ENCODE measurements around the gene SSTR3. TPM values are rescaled to one million over a fixed set of nuclear protein-coding genes. Genes with fewer than 3 reads are reported as not detected.
A peak's percentile ranks its signal among the peaks of the same experiment; 100 is the strongest.

The SSTR3 gene
- total and polyA plus RNA-seq, 10 of the 15 experiments (the other 5 are each of a cell fraction or from before 2014, with no cell fraction given) = 0.03 to 4.5 (median 2.4) TPM

DNA sequence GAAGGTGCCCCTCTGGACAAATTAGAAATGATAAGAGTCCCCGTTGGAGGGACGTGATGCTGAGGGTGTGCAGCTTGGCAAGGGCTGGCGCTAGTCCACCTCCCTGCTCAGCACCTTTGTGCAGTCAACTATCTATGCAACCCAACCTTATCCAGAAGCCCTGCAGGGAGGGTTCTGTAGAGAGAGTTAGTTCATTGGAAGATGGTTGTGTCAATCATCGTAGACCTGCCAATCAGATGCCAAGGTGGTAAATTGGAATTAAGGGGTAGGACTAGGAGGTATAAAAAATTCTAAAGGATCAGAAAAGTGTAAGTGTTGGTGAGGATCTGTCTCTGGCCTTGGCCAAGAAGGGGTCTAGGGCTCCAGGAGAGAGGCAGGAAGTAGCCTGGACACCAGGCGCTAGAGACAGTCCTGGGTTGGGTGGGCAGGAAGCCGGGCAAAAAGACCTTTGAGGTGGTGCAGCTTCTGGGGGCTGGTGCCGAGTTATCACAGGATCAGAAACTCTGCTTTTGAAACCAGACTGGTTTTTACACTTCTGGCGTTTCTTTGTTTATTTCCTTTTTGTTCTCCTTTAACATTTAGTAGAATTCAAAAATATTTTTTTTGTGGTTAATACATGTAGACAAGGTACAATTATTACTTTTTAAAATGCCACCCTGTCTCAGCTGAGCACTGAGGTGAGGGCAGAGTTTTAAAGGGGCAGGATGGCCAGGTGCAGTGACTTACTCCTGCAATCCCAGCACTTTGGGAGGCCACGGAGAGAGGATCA, 25.9 kb downstream of the SSTR3 start (continued):
- TF ChIP-seq, protein P1, sequence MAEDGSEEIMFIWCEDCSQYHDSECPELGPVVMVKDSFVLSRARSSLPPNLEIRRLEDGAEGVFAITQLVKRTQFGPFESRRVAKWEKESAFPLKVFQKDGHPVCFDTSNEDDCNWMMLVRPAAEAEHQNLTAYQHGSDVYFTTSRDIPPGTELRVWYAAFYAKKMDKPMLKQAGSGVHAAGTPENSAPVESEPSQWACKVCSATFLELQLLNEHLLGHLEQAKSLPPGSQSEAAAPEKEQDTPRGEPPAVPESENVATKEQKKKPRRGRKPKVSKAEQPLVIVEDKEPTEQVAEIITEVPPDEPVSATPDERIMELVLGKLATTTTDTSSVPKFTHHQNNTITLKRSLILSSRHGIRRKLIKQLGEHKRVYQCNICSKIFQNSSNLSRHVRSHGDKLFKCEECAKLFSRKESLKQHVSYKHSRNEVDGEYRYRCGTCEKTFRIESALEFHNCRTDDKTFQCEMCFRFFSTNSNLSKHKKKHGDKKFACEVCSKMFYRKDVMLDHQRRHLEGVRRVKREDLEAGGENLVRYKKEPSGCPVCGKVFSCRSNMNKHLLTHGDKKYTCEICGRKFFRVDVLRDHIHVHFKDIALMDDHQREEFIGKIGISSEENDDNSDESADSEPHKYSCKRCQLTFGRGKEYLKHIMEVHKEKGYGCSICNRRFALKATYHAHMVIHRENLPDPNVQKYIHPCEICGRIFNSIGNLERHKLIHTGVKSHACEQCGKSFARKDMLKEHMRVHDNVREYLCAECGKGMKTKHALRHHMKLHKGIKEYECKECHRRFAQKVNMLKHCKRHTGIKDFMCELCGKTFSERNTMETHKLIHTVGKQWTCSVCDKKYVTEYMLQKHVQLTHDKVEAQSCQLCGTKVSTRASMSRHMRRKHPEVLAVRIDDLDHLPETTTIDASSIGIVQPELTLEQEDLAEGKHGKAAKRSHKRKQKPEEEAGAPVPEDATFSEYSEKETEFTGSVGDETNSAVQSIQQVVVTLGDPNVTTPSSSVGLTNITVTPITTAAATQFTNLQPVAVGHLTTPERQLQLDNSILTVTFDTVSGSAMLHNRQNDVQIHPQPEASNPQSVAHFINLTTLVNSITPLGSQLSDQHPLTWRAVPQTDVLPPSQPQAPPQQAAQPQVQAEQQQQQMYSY (CRISPR knock-in tag; IDR thresholded peaks at IDR 0.05) = no peak
- TF ChIP-seq MYB (IDR thresholded peaks at IDR 0.05; ENCODE audit: borderline replicate concordance, low read depth, low read length) = no peak
- TF ChIP-seq NRF1 (conservative IDR thresholded peaks at IDR 0.05; ENCODE audit: low read depth, low read length) = no peak
- TF ChIP-seq PAX5 (IDR thresholded peaks at IDR 0.05; ENCODE audit: borderline replicate concordance, low read depth, low read length) = no peak
- TF ChIP-seq SREBF1 (IDR thresholded peaks at IDR 0.05; ENCODE audit: low read length) = no peak
- no peak for TF ChIP-seq SREBF2 (IDR thresholded peaks at IDR 0.05; ENCODE audit: low read length)
- TF ChIP-seq GATAD2B (conservative IDR thresholded peaks at IDR 0.05; ENCODE audit: low read depth) = no peak
- no peak for TF ChIP-seq KDM1A (IDR thresholded peaks at IDR 0.05; ENCODE audit: borderline replicate concordance)
- no peak for TF ChIP-seq POLR2AphosphoS5 (IDR thresholded peaks at IDR 0.05; ENCODE audit: low read length)
- TF ChIP-seq, protein P2, sequence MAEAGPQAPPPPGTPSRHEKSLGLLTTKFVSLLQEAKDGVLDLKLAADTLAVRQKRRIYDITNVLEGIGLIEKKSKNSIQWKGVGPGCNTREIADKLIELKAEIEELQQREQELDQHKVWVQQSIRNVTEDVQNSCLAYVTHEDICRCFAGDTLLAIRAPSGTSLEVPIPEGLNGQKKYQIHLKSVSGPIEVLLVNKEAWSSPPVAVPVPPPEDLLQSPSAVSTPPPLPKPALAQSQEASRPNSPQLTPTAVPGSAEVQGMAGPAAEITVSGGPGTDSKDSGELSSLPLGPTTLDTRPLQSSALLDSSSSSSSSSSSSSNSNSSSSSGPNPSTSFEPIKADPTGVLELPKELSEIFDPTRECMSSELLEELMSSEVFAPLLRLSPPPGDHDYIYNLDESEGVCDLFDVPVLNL (IDR thresholded peaks at IDR 0.05; ENCODE audit: low read depth, low read length) = peak; percentile 88
- TF ChIP-seq, protein P3, sequence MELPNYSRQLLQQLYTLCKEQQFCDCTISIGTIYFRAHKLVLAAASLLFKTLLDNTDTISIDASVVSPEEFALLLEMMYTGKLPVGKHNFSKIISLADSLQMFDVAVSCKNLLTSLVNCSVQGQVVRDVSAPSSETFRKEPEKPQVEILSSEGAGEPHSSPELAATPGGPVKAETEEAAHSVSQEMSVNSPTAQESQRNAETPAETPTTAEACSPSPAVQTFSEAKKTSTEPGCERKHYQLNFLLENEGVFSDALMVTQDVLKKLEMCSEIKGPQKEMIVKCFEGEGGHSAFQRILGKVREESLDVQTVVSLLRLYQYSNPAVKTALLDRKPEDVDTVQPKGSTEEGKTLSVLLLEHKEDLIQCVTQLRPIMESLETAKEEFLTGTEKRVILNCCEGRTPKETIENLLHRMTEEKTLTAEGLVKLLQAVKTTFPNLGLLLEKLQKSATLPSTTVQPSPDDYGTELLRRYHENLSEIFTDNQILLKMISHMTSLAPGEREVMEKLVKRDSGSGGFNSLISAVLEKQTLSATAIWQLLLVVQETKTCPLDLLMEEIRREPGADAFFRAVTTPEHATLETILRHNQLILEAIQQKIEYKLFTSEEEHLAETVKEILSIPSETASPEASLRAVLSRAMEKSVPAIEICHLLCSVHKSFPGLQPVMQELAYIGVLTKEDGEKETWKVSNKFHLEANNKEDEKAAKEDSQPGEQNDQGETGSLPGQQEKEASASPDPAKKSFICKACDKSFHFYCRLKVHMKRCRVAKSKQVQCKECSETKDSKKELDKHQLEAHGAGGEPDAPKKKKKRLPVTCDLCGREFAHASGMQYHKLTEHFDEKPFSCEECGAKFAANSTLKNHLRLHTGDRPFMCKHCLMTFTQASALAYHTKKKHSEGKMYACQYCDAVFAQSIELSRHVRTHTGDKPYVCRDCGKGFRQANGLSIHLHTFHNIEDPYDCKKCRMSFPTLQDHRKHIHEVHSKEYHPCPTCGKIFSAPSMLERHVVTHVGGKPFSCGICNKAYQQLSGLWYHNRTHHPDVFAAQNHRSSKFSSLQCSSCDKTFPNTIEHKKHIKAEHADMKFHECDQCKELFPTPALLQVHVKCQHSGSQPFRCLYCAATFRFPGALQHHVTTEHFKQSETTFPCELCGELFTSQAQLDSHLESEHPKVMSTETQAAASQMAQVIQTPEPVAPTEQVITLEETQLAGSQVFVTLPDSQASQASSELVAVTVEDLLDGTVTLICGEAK (IDR thresholded peaks at IDR 0.05; ENCODE audit: borderline replicate concordance) = no peak
- no peak for TF ChIP-seq FOXM1 (IDR thresholded peaks at IDR 0.05; ENCODE audit: low read depth, low read length)
- TF ChIP-seq POLR2AphosphoS2 (IDR thresholded peaks at IDR 0.05; ENCODE audit: low read depth, low read length) = no peak
- TF ChIP-seq, protein P4, sequence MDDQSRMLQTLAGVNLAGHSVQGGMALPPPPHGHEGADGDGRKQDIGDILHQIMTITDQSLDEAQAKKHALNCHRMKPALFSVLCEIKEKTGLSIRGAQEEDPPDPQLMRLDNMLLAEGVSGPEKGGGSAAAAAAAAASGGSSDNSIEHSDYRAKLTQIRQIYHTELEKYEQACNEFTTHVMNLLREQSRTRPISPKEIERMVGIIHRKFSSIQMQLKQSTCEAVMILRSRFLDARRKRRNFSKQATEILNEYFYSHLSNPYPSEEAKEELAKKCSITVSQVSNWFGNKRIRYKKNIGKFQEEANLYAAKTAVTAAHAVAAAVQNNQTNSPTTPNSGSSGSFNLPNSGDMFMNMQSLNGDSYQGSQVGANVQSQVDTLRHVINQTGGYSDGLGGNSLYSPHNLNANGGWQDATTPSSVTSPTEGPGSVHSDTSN (IDR thresholded peaks at IDR 0.05; ENCODE audit: insufficient replicate concordance, low read depth, low read length) = peak; percentile 98
- TF ChIP-seq, protein P5, sequence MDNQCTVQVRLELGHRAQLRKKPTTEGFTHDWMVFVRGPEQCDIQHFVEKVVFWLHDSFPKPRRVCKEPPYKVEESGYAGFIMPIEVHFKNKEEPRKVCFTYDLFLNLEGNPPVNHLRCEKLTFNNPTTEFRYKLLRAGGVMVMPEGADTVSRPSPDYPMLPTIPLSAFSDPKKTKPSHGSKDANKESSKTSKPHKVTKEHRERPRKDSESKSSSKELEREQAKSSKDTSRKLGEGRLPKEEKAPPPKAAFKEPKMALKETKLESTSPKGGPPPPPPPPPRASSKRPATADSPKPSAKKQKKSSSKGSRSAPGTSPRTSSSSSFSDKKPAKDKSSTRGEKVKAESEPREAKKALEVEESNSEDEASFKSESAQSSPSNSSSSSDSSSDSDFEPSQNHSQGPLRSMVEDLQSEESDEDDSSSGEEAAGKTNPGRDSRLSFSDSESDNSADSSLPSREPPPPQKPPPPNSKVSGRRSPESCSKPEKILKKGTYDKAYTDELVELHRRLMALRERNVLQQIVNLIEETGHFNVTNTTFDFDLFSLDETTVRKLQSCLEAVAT (IDR thresholded peaks at IDR 0.05) = no peak
- no peak for TF ChIP-seq NBN (IDR thresholded peaks at IDR 0.05)
- TF ChIP-seq BRCA1 (IDR thresholded peaks at IDR 0.05; ENCODE audit: low read depth, low read length) = no peak
- no peak for TF ChIP-seq PML (IDR thresholded peaks at IDR 0.05; ENCODE audit: low read length)
- no peak for TF ChIP-seq HDGF (IDR thresholded peaks at IDR 0.05)

Data from GM12878 (cell line).